PFSK-1 (cell line): ENCODE results near the gene GJD2.

ENCODE experiments used
- FOXP2 ChIP-seq: optimal IDR thresholded peaks from 2 replicates; pipeline ENCODE3; 2011; ENCODE audit warnings: borderline replicate concordance, control low read depth, inconsistent platforms; ENCODE audit not compliant: insufficient read depth; ENCODE audit errors: extremely low read length, extremely low read depth
- POLR2AphosphoS5 ChIP-seq: IDR thresholded peaks from 2 replicates; pipeline ENCODE4 v1.6.1; 2012; ENCODE audit warnings: low read depth, mild to moderate bottlenecking, control low read depth, low read length, moderate library complexity
- REST ChIP-seq, 2 experiments: IDR thresholded peaks; 2 replicates each; pipeline versions ENCODE4 v1.6.1 to v1.8.0; 2011 to 2012; ENCODE audit warnings: low read depth in 2 of 2, low read length in 2 of 2, control low read depth in 1 of 2, inconsistent platforms in 1 of 2, mild to moderate bottlenecking in 1 of 2, moderate library complexity in 1 of 2; ENCODE audit not compliant: insufficient read depth in 1 of 2
- SIN3A ChIP-seq: IDR thresholded peaks from 2 replicates; pipeline ENCODE4 v1.6.1; 2012; ENCODE audit warnings: mild to moderate bottlenecking, low read length, moderate library complexity, borderline replicate concordance; ENCODE audit not compliant: insufficient read depth

GRCh38 chr15:34719695-34720094 is 35.1 kb downstream of the GJD2 start:
- no peak for TF ChIP-seq POLR2AphosphoS5
- no peak for TF ChIP-seq REST (IDR thresholded peaks at IDR 0.05; ENCODE audit: insufficient read depth in 1 of 2, low read depth in 2 of 2, low read length in 2 of 2)
- TF ChIP-seq SIN3A = no peak
- TF ChIP-seq FOXP2 = no peak
